ENCODE data around the gene TBP. TPM values are rescaled to one million over a fixed set of nuclear protein-coding genes. Genes with fewer than 3 reads are reported as not detected.
A peak's percentile ranks its signal among the peaks of the same experiment; 100 is the strongest.

TBP gene
- total and polyA plus RNA-seq, 2 of the 13 experiments (the other 11 are each of a cell fraction or from before 2014, with no cell fraction given): 21.7 to 28.1 TPM

- TF ChIP-seq IRX3 (CRISPR knock-in tag; IDR thresholded peaks at IDR 0.05; ENCODE audit: borderline replicate concordance, low read depth): no peak
- TF ChIP-seq HDAC2 (CRISPR knock-in tag; IDR thresholded peaks at IDR 0.05): no peak
- no peak for TF ChIP-seq ONECUT2 (CRISPR knock-in tag; IDR thresholded peaks at IDR 0.05)
- TF ChIP-seq TFE3 (CRISPR knock-in tag; IDR thresholded peaks at IDR 0.05): no peak
- no peak for TF ChIP-seq ZFX (CRISPR knock-in tag; IDR thresholded peaks at IDR 0.05; ENCODE audit: low read depth)
- TF ChIP-seq MEIS1 (CRISPR knock-in tag; IDR thresholded peaks at IDR 0.05; ENCODE audit: borderline replicate concordance): no peak
- TF ChIP-seq HCFC1 (IDR thresholded peaks at IDR 0.05; ENCODE audit: low read depth, low read length): no peak
- TF ChIP-seq ZBTB43 (CRISPR knock-in tag; conservative IDR thresholded peaks at IDR 0.05): no peak
- no peak for TF ChIP-seq AKAP8 (CRISPR knock-in tag; IDR thresholded peaks at IDR 0.05)
- TF ChIP-seq KDM6A (CRISPR knock-in tag; IDR thresholded peaks at IDR 0.05; ENCODE audit: low read depth): no peak
- peak; percentile 95 for TF ChIP-seq STAG1 (CRISPR knock-in tag; IDR thresholded peaks at IDR 0.05)
- TF ChIP-seq MNT (IDR thresholded peaks at IDR 0.05): no peak
- no peak for TF ChIP-seq ZNF749 (CRISPR knock-in tag; IDR thresholded peaks at IDR 0.05; ENCODE audit: borderline replicate concordance)
- peak; percentile 32; the same call in 1 of the 2 replicates for TF ChIP-seq MEF2D (CRISPR knock-in tag; IDR thresholded peaks at IDR 0.05)
- no peak for TF ChIP-seq ZNF282 (IDR thresholded peaks at IDR 0.05; ENCODE audit: partially characterized antibody)
- TF ChIP-seq PPARG (CRISPR knock-in tag; conservative IDR thresholded peaks at IDR 0.05): no peak
- TF ChIP-seq MBNL3 (CRISPR knock-in tag; conservative IDR thresholded peaks at IDR 0.05): no peak
- TF ChIP-seq SRF (IDR thresholded peaks at IDR 0.05; ENCODE audit: low read depth, low read length): no peak
- TF ChIP-seq ZNF343 (CRISPR knock-in tag; IDR thresholded peaks at IDR 0.05): no peak
- no peak for TF ChIP-seq ISL2 (CRISPR knock-in tag; IDR thresholded peaks at IDR 0.05)
- TF ChIP-seq HINFP (CRISPR knock-in tag; IDR thresholded peaks at IDR 0.05; ENCODE audit: low read depth): 0 out of 2 replicates have a peak, but pooled peaks have one; percentile 21
- TF ChIP-seq TRIM24 (CRISPR knock-in tag; IDR thresholded peaks at IDR 0.05): no peak
- TF ChIP-seq NFKB2 (CRISPR knock-in tag; IDR thresholded peaks at IDR 0.05; ENCODE audit: borderline replicate concordance): no peak
- no peak for TF ChIP-seq TOPORS (CRISPR knock-in tag; IDR thresholded peaks at IDR 0.05)
- TF ChIP-seq TGIF2 (CRISPR knock-in tag; IDR thresholded peaks at IDR 0.05): no peak
- no peak for TF ChIP-seq ZNF576 (CRISPR knock-in tag; IDR thresholded peaks at IDR 0.05)
Measured at GRCh38 chr6:170516783-170517616, 37.2 kb upstream of the TBP start (continued).

Measured in HepG2 (cell line).